Measurements from ENCODE around the gene GTPBP1. TPM values are rescaled to one million over a fixed set of nuclear protein-coding genes. Genes with fewer than 3 reads are reported as not detected.

GTPBP1 gene
- total and polyA plus RNA-seq, 5 experiments from 2014 or later = 17.2 to 73.3 (median 29.3) TPM

DNA sequence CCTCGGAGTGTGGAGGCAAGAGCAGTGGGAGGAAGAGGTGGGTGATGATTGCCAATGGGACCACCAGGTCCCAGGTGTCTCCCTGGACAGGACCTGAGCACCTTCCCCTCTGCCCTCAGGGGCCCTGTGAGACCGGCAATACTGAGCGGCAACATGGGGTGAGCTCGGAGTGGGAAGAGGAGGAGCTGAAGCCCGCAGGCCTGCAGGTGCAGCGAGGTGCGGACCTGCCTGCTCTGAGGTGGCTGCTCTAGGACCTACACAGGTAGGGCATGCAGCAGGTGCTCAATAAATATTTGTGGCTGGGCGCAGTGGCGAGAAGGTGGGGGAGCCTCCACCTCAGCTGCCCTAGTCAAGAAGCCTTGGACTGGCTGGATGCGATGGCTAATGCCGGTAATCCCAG, 62.3 kb downstream of the GTPBP1 start:
- Mint-ChIP-seq H3K27ac (no peak overlapping the region), H3K36me3 (no peaks in the 10 kb centered on the region), H3K9me3 (no peaks in the 10 kb centered on the region), H3K4me1 (peaks cover 4 to 19% (median 11%) of the 10 kb centered on the region in 4 donors), H3K27me3 (peaks cover 0 to 2% (median 0%) of the 10 kb centered on the region in 5 donors), H3K4me3 (no peak overlapping the region)
- DNase-seq (no peak), ATAC-seq (no peak)
- POLR2A ChIA-PET = interaction anchor here (0.6 to 36.4 kb wide), 5 partner anchors 10 to 285 kb away, joined by 3 to 1495 read pairs (median 6); partner anchors contain the start of gene SUN2

DNA sequence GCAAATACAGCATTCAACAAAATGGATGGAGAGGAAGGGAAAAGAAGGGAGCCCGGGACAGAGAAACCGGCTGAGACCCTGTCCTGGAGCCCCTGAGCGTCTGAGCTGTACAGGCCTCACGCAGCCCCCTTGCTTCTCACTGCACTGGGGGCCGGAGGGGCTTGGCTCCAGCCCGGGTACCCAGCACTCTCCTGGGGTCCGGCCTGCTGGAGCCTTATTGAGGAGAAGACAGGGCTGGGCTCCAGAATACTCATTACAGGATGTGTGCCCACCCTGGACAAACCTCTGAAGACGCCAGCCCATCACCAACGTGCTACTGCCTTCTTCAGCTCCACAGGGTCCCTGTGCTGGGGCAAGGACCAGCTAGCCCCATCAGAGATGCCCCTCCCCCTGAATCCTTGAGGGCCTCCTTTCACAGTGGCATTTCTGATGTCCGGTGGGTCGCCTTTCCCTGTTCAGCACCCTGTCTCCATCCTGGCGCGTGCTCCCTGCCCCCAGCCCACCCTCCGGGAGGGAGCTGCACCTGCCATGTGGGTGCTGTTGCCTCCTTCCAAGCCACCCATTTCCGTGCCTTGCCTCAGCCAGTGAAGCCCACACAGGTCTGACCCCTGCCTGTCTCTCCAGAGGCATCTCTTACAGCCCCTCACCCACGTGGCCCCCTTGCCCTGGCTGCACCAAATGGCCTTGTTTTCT, 64.7 kb downstream of the GTPBP1 start:
- POLR2A ChIA-PET = interaction anchor here (36.4 kb wide), 1 partner anchor 31 kb away, joined by 1495 read pairs; the partner anchor contains the start of gene SUN2
- no peak for ATAC-seq
- H3K4me3 Mint-ChIP-seq = no peak overlapping the region
- no peak for DNase-seq
- H3K36me3 Mint-ChIP-seq = no peaks in the 10 kb centered on the region
- H3K9me3 Mint-ChIP-seq = no peaks in the 10 kb centered on the region
- H3K27ac Mint-ChIP-seq = peak overlapping the region in 2 of 10 donors; percentile 55 to 59
- peaks cover 4 to 24% (median 15%) of the 10 kb centered on the region in 4 donors for H3K4me1 Mint-ChIP-seq
- peaks cover 0 to 2% (median 0%) of the 10 kb centered on the region in 5 donors for H3K27me3 Mint-ChIP-seq

GRCh38 chr22:38772623-38772873, 66.8 kb downstream of the GTPBP1 start:
- no peak for ATAC-seq
- no peak for DNase-seq
- POLR2A ChIA-PET = interaction anchor here (36.4 kb wide), 1 partner anchor 34 kb away, joined by 1495 read pairs; the partner anchor contains the start of gene SUN2
- Mint-ChIP-seq H3K4me1 (peaks cover 7 to 18% (median 11%) of the 10 kb centered on the region in 4 donors), H3K27ac (peak overlapping the region in 3 of 10 donors; percentile 21 to 63 (median 43)), H3K4me3 (no peak overlapping the region), H3K9me3 (no peaks in the 10 kb centered on the region), H3K36me3 (no peaks in the 10 kb centered on the region), H3K27me3 (peaks cover 0 to 2% (median 0%) of the 10 kb centered on the region in 5 donors)

DNA sequence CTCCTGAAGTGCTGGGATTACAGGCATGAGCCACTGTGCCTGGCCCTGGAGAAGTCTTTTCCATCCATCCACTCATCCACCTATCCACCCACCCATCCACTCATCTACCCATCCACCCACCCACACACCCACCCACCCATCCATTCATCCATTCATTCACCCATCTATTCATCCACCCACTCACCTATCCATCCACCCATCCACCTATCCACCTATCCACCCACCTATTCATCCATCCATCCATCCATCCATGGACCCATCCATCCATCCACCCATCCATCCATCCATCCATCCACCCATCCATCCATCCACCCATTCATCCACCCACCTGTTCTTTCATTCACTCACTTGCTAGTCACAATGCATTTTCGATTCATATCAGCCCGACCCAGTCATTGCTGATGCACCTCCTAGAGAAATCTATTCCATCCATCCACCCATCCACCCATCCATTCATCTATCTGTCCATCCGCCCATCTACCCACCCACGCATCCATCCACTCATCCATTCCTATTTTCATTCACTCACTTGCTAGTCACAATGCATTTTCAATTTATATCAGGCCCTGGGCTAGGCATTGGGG, 67.7 kb downstream of the GTPBP1 start:
- DNase-seq (no peak), ATAC-seq (no peak)
- peaks cover 7 to 18% (median 11%) of the 10 kb centered on the region in 4 donors for H3K4me1 Mint-ChIP-seq
- H3K4me3 Mint-ChIP-seq = no peak overlapping the region
- peaks cover 0 to 2% (median 0%) of the 10 kb centered on the region in 5 donors for H3K27me3 Mint-ChIP-seq
- POLR2A ChIA-PET = no interaction called here
- no peaks in the 10 kb centered on the region for H3K36me3 Mint-ChIP-seq
- no peaks in the 10 kb centered on the region for H3K9me3 Mint-ChIP-seq
- H3K27ac Mint-ChIP-seq = peak overlapping the region in 3 of 10 donors; percentile 11 to 58 (median 57)

GRCh38 chr22:38774496-38775166, 68.9 kb downstream of the GTPBP1 start:
- Mint-ChIP-seq H3K27ac (peak overlapping the region in 2 of 10 donors; percentile 53 to 73), H3K36me3 (peaks cover 0 to 6% (median 0%) of the 10 kb centered on the region in 3 donors), H3K27me3 (no peaks in the 10 kb centered on the region), H3K4me1 (peaks cover 5 to 12% (median 8%) of the 10 kb centered on the region in 4 donors), H3K9me3 (no peaks in the 10 kb centered on the region), H3K4me3 (no peak overlapping the region)
- POLR2A ChIA-PET = interaction anchor here (1.6 kb wide), 1 partner anchor 28 kb away, joined by 3 read pairs; no protein-coding TSS in a partner anchor
- DNase-seq = no peak
- no peak for ATAC-seq

- DNase-seq = no peak
- POLR2A ChIA-PET = interaction anchor here (1.6 kb wide), 1 partner anchor 29 kb away, joined by 3 read pairs; no protein-coding TSS in a partner anchor
- Mint-ChIP-seq H3K4me1 (peaks cover 5 to 12% (median 8%) of the 10 kb centered on the region in 4 donors), H3K27ac (peak overlapping the region in 4 of 10 donors; percentile 23 to 73 (median 44)), H3K9me3 (no peaks in the 10 kb centered on the region), H3K27me3 (no peaks in the 10 kb centered on the region), H3K4me3 (no peak overlapping the region), H3K36me3 (peaks cover 0 to 14% (median 3%) of the 10 kb centered on the region in 3 donors)
- no peak for ATAC-seq
These were observed 69.9 kb downstream of the GTPBP1 start for GRCh38 chr22:38775656-38776055.

DNA sequence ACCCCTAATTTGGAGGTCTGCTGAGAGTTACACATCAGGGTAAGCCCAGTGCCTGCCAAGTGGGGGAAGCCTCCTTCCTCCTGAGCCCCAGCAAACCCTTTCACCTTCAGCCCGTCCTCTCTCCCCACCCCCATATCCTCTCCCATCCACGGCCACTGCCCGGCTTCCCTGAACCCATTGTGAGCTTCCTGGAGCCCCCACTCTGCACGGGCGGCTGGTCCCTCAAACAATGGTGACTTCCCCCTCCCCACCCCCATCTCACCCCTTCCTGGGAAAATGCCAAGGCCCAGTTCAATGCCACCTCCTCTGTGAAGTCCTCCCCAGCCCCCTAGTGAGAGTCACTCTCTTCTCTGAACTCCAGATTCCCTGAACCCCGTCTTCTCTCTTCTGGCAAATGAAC, 70.3 kb downstream of the GTPBP1 start:
- no peak for DNase-seq
- no peaks in the 10 kb centered on the region for H3K9me3 Mint-ChIP-seq

GRCh38 chr22:38777087-38777671, 71.4 kb downstream of the GTPBP1 start:
- Mint-ChIP-seq H3K4me1 (peaks cover 5 to 15% (median 11%) of the 10 kb centered on the region in 4 donors), H3K27me3 (no peaks in the 10 kb centered on the region), H3K9me3 (no peaks in the 10 kb centered on the region), H3K36me3 (peaks cover 0 to 26% (median 9%) of the 10 kb centered on the region in 3 donors), H3K4me3 (no peak overlapping the region), H3K27ac (peak overlapping the region in 1 of 10 donors; percentile 45)
- DNase-seq = no peak
- no peak for ATAC-seq
- POLR2A ChIA-PET = no interaction called here

More for the DNA sequence above, 70.3 kb downstream of the GTPBP1 start:
- Mint-ChIP-seq H3K4me3 (no peak overlapping the region), H3K27ac (peak overlapping the region in 3 of 10 donors; percentile 23 to 77 (median 70)), H3K4me1 (peaks cover 5 to 12% (median 8%) of the 10 kb centered on the region in 4 donors), H3K27me3 (no peaks in the 10 kb centered on the region), H3K36me3 (peaks cover 0 to 16% (median 3%) of the 10 kb centered on the region in 3 donors)
- no peak for ATAC-seq
- POLR2A ChIA-PET = interaction anchor here (1.6 kb wide), 1 partner anchor 29 kb away, joined by 3 read pairs; no protein-coding TSS in a partner anchor

- Mint-ChIP-seq H3K27me3 (no peaks in the 10 kb centered on the region), H3K27ac (peak overlapping the region in 2 of 10 donors; percentile 26 to 83), H3K9me3 (no peaks in the 10 kb centered on the region), H3K36me3 (peaks cover 0 to 31% (median 9%) of the 10 kb centered on the region in 3 donors), H3K4me3 (no peak overlapping the region), H3K4me1 (peaks cover 2 to 18% (median 12%) of the 10 kb centered on the region in 4 donors)
- POLR2A ChIA-PET = interaction anchor here (0.6 kb wide), 1 partner anchor 47 kb away, joined by 4 read pairs; no protein-coding TSS in a partner anchor
- ATAC-seq (no peak), DNase-seq (no peak)
These were observed 75.3 kb downstream of the GTPBP1 start for GRCh38 chr22:38781033-38781432.

- Mint-ChIP-seq H3K27ac (peak overlapping the region in 4 of 10 donors; percentile 50 to 83 (median 60)), H3K9me3 (no peaks in the 10 kb centered on the region), H3K4me3 (no peak overlapping the region), H3K36me3 (peaks cover 0 to 31% (median 9%) of the 10 kb centered on the region in 3 donors), H3K4me1 (peaks cover 2 to 16% (median 11%) of the 10 kb centered on the region in 4 donors), H3K27me3 (no peaks in the 10 kb centered on the region)
- no peak for DNase-seq
- no peak for ATAC-seq
- POLR2A ChIA-PET = interaction anchor here (0.7 to 1.4 kb wide), 3 partner anchors 11 to 63 kb away, joined by 3 to 4 read pairs (median 4); partner anchors contain the start of gene DNAL4
These were observed 76.8 kb downstream of the GTPBP1 start for GRCh38 chr22:38782402-38783094.

All from naive thymus-derived CD8-positive, alpha-beta T cell (primary cell).